ENCODE measurements around the gene LBP. TPM values are rescaled to one million over a fixed set of nuclear protein-coding genes. Genes with fewer than 3 reads are reported as not detected.

The LBP gene
- total RNA-seq, 1 donor = 1.8 TPM

DNA sequence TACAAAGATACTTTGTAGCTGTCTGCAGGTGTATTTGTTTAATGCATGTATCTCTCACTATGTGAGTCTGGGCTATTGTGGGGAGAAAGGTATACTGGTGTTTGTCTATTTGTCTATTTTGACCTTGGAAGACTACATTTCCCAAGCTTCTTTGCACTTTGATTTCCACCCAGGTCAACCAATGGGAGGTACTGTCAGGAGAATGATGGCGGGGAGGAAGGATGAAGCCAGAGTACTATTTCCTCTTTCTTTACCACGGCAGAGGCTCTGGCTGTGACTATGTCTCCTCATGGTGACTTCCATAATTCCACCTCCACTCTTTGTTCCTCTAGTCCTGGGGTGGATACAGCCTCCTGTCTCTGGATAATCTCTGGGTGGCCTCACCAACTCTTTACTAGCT, 23.1 kb downstream of the LBP start:
- H2AFZ ChIP-seq (ENCODE audit: low read length) = peak overlapping the region; percentile 68
- no peaks in the 10 kb centered on the region for H3K79me2 ChIP-seq (ENCODE audit: insufficient read depth, low read length)
- H3K4me3 ChIP-seq (ENCODE audit: insufficient read depth, low read length) = peak overlapping the region; percentile 25
- no peak for DNase-seq (ENCODE audit: insufficient read length, low spot score, missing footprints)
- H4K20me1 ChIP-seq (ENCODE audit: insufficient read depth, low read length) = no peaks in the 10 kb centered on the region
- no peaks in the 10 kb centered on the region for H3K36me3 ChIP-seq (ENCODE audit: insufficient read depth, low read length)
- no peaks in the 10 kb centered on the region for H3K4me1 ChIP-seq (ENCODE audit: insufficient read depth, low read length)
- H3K4me2 ChIP-seq (ENCODE audit: insufficient read depth, low read length) = peak overlapping the region; percentile 30
- TF ChIP-seq CTCF (IDR thresholded peaks at IDR 0.05; ENCODE audit: extremely low read depth, low read depth, low read length) = no peak
- H3K27me3 ChIP-seq (ENCODE audit: insufficient read depth, low read length) = peaks cover 39% of the 10 kb centered on the region
- no peaks in the 10 kb centered on the region for H3K9me3 ChIP-seq (ENCODE audit: low read depth, low read length)
- no peak overlapping the region for H3K27ac ChIP-seq (ENCODE audit: low read depth, low read length)

GRCh38 chr20:38372806-38373205, 26.5 kb downstream of the LBP start:
- no peaks in the 10 kb centered on the region for H3K4me1 ChIP-seq (ENCODE audit: insufficient read depth, low read length)
- no peaks in the 10 kb centered on the region for H3K79me2 ChIP-seq (ENCODE audit: insufficient read depth, low read length)
- TF ChIP-seq CTCF (IDR thresholded peaks at IDR 0.05; ENCODE audit: extremely low read depth, low read depth, low read length) = no peak
- no peaks in the 10 kb centered on the region for H4K20me1 ChIP-seq (ENCODE audit: insufficient read depth, low read length)
- no peak overlapping the region for H3K27ac ChIP-seq (ENCODE audit: low read depth, low read length)
- no peak overlapping the region for H3K4me2 ChIP-seq (ENCODE audit: insufficient read depth, low read length)
- no peak overlapping the region for H3K4me3 ChIP-seq (ENCODE audit: insufficient read depth, low read length)
- DNase-seq (ENCODE audit: insufficient read length, low spot score, missing footprints) = no peak
- H3K9me3 ChIP-seq (ENCODE audit: low read depth, low read length) = no peaks in the 10 kb centered on the region
- no peak overlapping the region for H2AFZ ChIP-seq (ENCODE audit: low read length)
- H3K36me3 ChIP-seq (ENCODE audit: insufficient read depth, low read length) = no peaks in the 10 kb centered on the region
- peaks cover 45% of the 10 kb centered on the region for H3K27me3 ChIP-seq (ENCODE audit: insufficient read depth, low read length)

GRCh38 chr20:38373231-38373867, 27.1 kb downstream of the LBP start:
- Histone ChIP-seq H3K27me3 (ENCODE audit: insufficient read depth, low read length) (peaks cover 45% of the 10 kb centered on the region), H3K4me3 (ENCODE audit: insufficient read depth, low read length) (no peak overlapping the region), H3K9me3 (ENCODE audit: low read depth, low read length) (no peaks in the 10 kb centered on the region), H3K36me3 (ENCODE audit: insufficient read depth, low read length) (no peaks in the 10 kb centered on the region), H4K20me1 (ENCODE audit: insufficient read depth, low read length) (no peaks in the 10 kb centered on the region), H3K4me2 (ENCODE audit: insufficient read depth, low read length) (no peak overlapping the region), H2AFZ (ENCODE audit: low read length) (no peak overlapping the region), H3K4me1 (ENCODE audit: insufficient read depth, low read length) (no peaks in the 10 kb centered on the region), H3K27ac (ENCODE audit: low read depth, low read length) (no peak overlapping the region), H3K79me2 (ENCODE audit: insufficient read depth, low read length) (no peaks in the 10 kb centered on the region)
- TF ChIP-seq CTCF (IDR thresholded peaks at IDR 0.05; ENCODE audit: extremely low read depth, low read depth, low read length) = no peak
- no peak for DNase-seq (ENCODE audit: insufficient read length, low spot score, missing footprints)

GRCh38 chr20:38373898-38374297, 27.6 kb downstream of the LBP start:
- H3K27me3 ChIP-seq (ENCODE audit: insufficient read depth, low read length) = peaks cover 45% of the 10 kb centered on the region
- no peak overlapping the region for H3K27ac ChIP-seq (ENCODE audit: low read depth, low read length)
- H3K36me3 ChIP-seq (ENCODE audit: insufficient read depth, low read length) = no peaks in the 10 kb centered on the region
- no peaks in the 10 kb centered on the region for H3K79me2 ChIP-seq (ENCODE audit: insufficient read depth, low read length)
- H3K4me2 ChIP-seq (ENCODE audit: insufficient read depth, low read length) = no peak overlapping the region
- H3K9me3 ChIP-seq (ENCODE audit: low read depth, low read length) = no peaks in the 10 kb centered on the region
- no peak for TF ChIP-seq CTCF (IDR thresholded peaks at IDR 0.05; ENCODE audit: extremely low read depth, low read depth, low read length)
- no peak for DNase-seq (ENCODE audit: insufficient read length, low spot score, missing footprints)
- no peaks in the 10 kb centered on the region for H4K20me1 ChIP-seq (ENCODE audit: insufficient read depth, low read length)
- H2AFZ ChIP-seq (ENCODE audit: low read length) = no peak overlapping the region
- H3K4me3 ChIP-seq (ENCODE audit: insufficient read depth, low read length) = no peak overlapping the region
- no peaks in the 10 kb centered on the region for H3K4me1 ChIP-seq (ENCODE audit: insufficient read depth, low read length)

Measured in osteoblast (primary cell).